GM19395 (cell line): ENCODE measurements around the gene LAYN.

Experiments
- ATAC-seq: cut with Tn5 transposase; IDR thresholded peaks from one replicate; pipeline ENCODE4 v1.9.1; 2021; ENCODE audit warnings: mild to moderate bottlenecking, moderate library complexity; ENCODE audit not compliant: unreplicated experiment

LAYN gene

GRCh38 chr11:111531136-111531535, 9.4 kb upstream of the LAYN start:
- no peak for ATAC-seq

GRCh38 chr11:111531687-111532364, 8.7 kb upstream of the LAYN start:
- peak; percentile 66 for ATAC-seq

- no peak for ATAC-seq
Observed at GRCh38 chr11:111532365-111532709, 8.2 kb upstream of the LAYN start.

- no peak for ATAC-seq
Observed at GRCh38 chr11:111535281-111535680, 5.2 kb upstream of the LAYN start.

GRCh38 chr11:111537336-111537860, 3.1 kb upstream of the LAYN start:
- no peak for ATAC-seq

GRCh38 chr11:111538407-111539114, 2.0 kb upstream of the LAYN start:
- no peak for ATAC-seq

- no peak for ATAC-seq
Observed at GRCh38 chr11:111539426-111540113, 950 bp upstream of the LAYN start.

- ATAC-seq = no peak
Observed at GRCh38 chr11:111540937-111541253, 375 bp downstream of the LAYN start.

- no peak for ATAC-seq
Observed at GRCh38 chr11:111541254-111542061, 938 bp downstream of the LAYN start.

- ATAC-seq = no peak
Observed at GRCh38 chr11:111542606-111543275, 2.2 kb downstream of the LAYN start.

GRCh38 chr11:111548525-111548924, 8.0 kb downstream of the LAYN start:
- ATAC-seq = no peak

GRCh38 chr11:111549196-111549868, 8.8 kb downstream of the LAYN start:
- no peak for ATAC-seq

- ATAC-seq = no peak
Observed at GRCh38 chr11:111549869-111550203, 9.3 kb downstream of the LAYN start.

- ATAC-seq = no peak
Observed at GRCh38 chr11:111550258-111550657, 9.7 kb downstream of the LAYN start.

- no peak for ATAC-seq
Observed at GRCh38 chr11:111554532-111554931, 14.0 kb downstream of the LAYN start.

GRCh38 chr11:111555255-111555654, 14.7 kb downstream of the LAYN start:
- no peak for ATAC-seq

- ATAC-seq = no peak
Observed at GRCh38 chr11:111557425-111558111, 17.0 kb downstream of the LAYN start.

- no peak for ATAC-seq
Observed at GRCh38 chr11:111559800-111560464, 19.4 kb downstream of the LAYN start.

GRCh38 chr11:111560800-111561199, 20.3 kb downstream of the LAYN start:
- ATAC-seq = no peak
